Hypothalamus (tissue), 51 donors: ENCODE results near the gene GKN2.
"Not testable (repeated sequence)": the region's sequence is repeated elsewhere in the genome, so short reads cannot be mapped to it uniquely, and the experiment has no call there.

Experiments used
- DNase-seq, 51 donors: peaks; one replicate each; lab custom pipeline; 2025; lab: John Stamatoyannopoulos, UW

GKN2 gene

DNA sequence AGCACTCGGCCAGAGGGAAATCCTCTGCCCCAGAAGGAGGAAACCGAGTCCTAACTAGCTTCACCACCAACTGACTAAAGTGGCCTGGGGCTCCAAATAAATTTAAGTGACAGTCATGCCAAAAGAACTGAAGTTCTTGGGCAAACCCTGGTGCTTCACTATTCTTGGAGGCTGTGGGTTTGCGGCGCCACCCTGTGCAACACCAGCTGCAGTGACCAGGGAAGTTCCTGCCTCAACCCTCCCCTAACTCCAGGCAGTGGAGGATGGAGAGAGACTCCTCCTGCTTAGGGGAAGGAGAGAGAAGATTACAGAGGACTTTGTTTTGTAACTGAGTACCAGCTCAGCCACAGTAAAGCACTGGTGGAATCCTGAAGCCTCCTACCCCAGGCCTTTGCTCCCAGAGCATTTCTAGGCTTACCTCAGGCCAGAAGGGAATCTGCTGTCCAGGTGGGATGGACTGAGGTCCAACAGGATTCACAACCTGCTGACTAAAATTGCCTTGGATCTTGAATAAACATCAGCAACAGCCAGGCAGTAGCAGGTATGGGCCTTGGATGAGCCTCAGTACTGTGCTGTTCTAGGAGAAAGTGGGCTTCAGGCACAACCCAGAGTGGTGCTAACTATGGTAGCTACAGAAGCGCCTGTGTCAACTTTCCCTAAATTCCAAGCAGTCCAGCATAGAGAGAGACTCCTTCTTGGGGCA lies 52.0 kb downstream of the GKN2 start:
- DNase-seq: no peak

GRCh38 chr2:68895981-68896380 lies 56.7 kb downstream of the GKN2 start:
- DNase-seq: not testable (repeated sequence)
